Measurements from ENCODE around the gene PKP4. TPM values are rescaled to one million over a fixed set of nuclear protein-coding genes. Genes with fewer than 3 reads are reported as not detected.

PKP4 gene
- total RNA-seq, 5 donors from 2014 or later (not counting 1 experiment from before 2014, with no cell fraction given), result 17.3 to 23.1 (median 20.3) TPM

GRCh38 chr2:158729873-158730620 lies 273.3 kb downstream of the PKP4 start:
- H3K9me3 Mint-ChIP-seq, result no peaks in the 10 kb centered on the region
- Histone ChIP-seq H3K36me3 (ENCODE audit: control insufficient read depth in 2 of 2, extremely low read depth in 1 of 2, insufficient read depth in 1 of 2, low read length in 1 of 2) (no peaks in the 10 kb centered on the region), H3K27me3 (replicated peaks in 1 of 2; ENCODE audit: control insufficient read depth in 2 of 2, extremely low read depth in 1 of 2, insufficient read depth in 2 of 2, low read length in 1 of 2) (peaks cover 0 to 13% of the 10 kb centered on the region in 2 experiments), H3K9me3 (no peaks in the 10 kb centered on the region), H3K4me3 (ENCODE audit: control insufficient read depth in 1 of 2, extremely low read depth in 1 of 2, low read length in 1 of 2) (no peak overlapping the region), H3K27ac (ENCODE audit: low read length) (no peak overlapping the region), H3K4me1 (ENCODE audit: control insufficient read depth in 1 of 2, extremely low read depth in 1 of 2, insufficient read depth in 2 of 2, low read length in 2 of 2) (no peaks in the 10 kb centered on the region)
- ATAC-seq (replicated peaks in 1 of 4), result peak in 1 of 4 experiments; percentile 20
- ChIA-PET POLR2A (no interaction called here), CTCF (no interaction called here)
- H3K4me3 Mint-ChIP-seq, result no peak overlapping the region
- H3K4me1 Mint-ChIP-seq, result no peaks in the 10 kb centered on the region
- no peak for DNase-seq
- 82% methylated on average over 11 of the region's 16 CpGs for WGBS (ENCODE audit: insufficient coverage)
- H3K27me3 Mint-ChIP-seq, result peaks cover 3 to 4% of the 10 kb centered on the region in 2 donors
- no peak overlapping the region for H3K27ac Mint-ChIP-seq
- H3K36me3 Mint-ChIP-seq, result no peaks in the 10 kb centered on the region

DNA sequence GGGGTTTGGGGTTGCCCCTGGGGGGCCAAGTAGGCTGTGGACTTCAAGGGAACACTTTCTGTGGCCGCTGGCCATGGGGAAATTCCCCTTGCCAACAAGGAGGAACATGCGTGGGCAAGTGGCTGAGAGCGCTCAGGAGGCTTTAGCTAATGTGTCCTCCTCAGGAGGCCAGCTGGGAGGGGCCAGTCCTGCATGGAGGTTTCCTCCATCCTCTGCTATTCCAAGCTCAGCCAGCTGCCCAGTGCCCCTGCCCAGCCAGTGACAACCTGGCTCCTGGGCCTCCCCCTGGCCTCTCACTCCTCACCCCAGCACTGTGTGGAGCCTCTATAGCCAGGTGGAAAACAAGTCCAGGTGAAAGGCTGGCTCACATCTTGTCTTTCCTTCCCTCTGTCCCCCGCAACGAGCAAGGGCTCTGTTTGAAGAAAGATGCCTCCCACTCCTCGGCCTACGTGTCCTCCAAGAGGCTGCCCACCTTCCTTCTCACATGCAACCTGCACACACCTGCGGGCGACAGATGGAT lies 273.9 kb downstream of the PKP4 start:
- Histone ChIP-seq H3K4me1 (ENCODE audit: control insufficient read depth in 1 of 2, extremely low read depth in 1 of 2, insufficient read depth in 2 of 2, low read length in 2 of 2) (no peaks in the 10 kb centered on the region), H3K4me3 (ENCODE audit: control insufficient read depth in 1 of 2, extremely low read depth in 1 of 2, low read length in 1 of 2) (no peak overlapping the region), H3K36me3 (ENCODE audit: control insufficient read depth in 2 of 2, extremely low read depth in 1 of 2, insufficient read depth in 1 of 2, low read length in 1 of 2) (no peaks in the 10 kb centered on the region), H3K27ac (ENCODE audit: low read length) (no peak overlapping the region), H3K27me3 (replicated peaks in 1 of 2; ENCODE audit: control insufficient read depth in 2 of 2, extremely low read depth in 1 of 2, insufficient read depth in 2 of 2, low read length in 1 of 2) (peaks cover 0 to 11% of the 10 kb centered on the region in 2 experiments), H3K9me3 (no peaks in the 10 kb centered on the region)
- CTCF ChIA-PET, result no interaction called here
- DNase-seq, result no peak
- Mint-ChIP-seq H3K27me3 (peaks cover 3 to 4% of the 10 kb centered on the region in 2 donors), H3K4me3 (no peak overlapping the region), H3K4me1 (no peaks in the 10 kb centered on the region), H3K9me3 (no peaks in the 10 kb centered on the region), H3K36me3 (no peaks in the 10 kb centered on the region), H3K27ac (no peak overlapping the region)
- WGBS (ENCODE audit: insufficient coverage), result 85% methylated on average over 7 of the region's 9 CpGs
- POLR2A ChIA-PET, result no interaction called here
- ATAC-seq (replicated peaks in 1 of 4), result peak in 1 of 4 experiments; percentile 19

DNA sequence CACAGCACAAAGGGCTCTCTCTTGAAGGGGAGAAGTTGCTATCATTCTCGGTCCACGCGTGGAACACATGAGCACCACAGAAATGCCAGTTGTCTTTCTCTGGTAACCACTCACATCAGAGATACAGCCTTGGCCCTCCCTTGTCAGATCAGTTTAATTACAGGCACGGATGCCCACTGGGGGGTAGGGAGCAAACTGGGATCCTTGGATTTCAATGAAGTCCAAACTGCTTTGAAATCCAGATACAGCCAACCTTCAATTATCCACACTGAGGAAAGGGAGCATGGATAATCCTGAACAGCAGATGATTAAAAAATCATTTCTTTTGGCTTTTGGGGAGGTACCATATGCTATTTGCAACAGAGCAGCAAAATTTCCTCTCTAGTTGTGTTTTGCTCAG lies 274.6 kb downstream of the PKP4 start:
- H3K9me3 ChIP-seq, result no peaks in the 10 kb centered on the region
- no peak overlapping the region for H3K27ac Mint-ChIP-seq
- H3K27me3 Mint-ChIP-seq, result peaks cover 3 to 10% of the 10 kb centered on the region in 2 donors
- H3K4me3 ChIP-seq (ENCODE audit: control insufficient read depth in 1 of 2, extremely low read depth in 1 of 2, low read length in 1 of 2), result no peak overlapping the region
- no peak for ATAC-seq (replicated peaks in 1 of 4)
- no peaks in the 10 kb centered on the region for H3K4me1 Mint-ChIP-seq
- H3K27ac ChIP-seq (ENCODE audit: low read length), result no peak overlapping the region
- H3K4me1 ChIP-seq (ENCODE audit: control insufficient read depth in 1 of 2, extremely low read depth in 1 of 2, insufficient read depth in 2 of 2, low read length in 2 of 2), result no peaks in the 10 kb centered on the region
- peaks cover 0 to 11% of the 10 kb centered on the region in 2 experiments for H3K27me3 ChIP-seq (replicated peaks in 1 of 2; ENCODE audit: control insufficient read depth in 2 of 2, extremely low read depth in 1 of 2, insufficient read depth in 2 of 2, low read length in 1 of 2)
- H3K36me3 Mint-ChIP-seq, result no peaks in the 10 kb centered on the region
- WGBS (ENCODE audit: insufficient coverage), result no CpG with 5 or more reads among the region's 4 CpGs
- no peak for DNase-seq
- H3K36me3 ChIP-seq (ENCODE audit: control insufficient read depth in 2 of 2, extremely low read depth in 1 of 2, insufficient read depth in 1 of 2, low read length in 1 of 2), result no peaks in the 10 kb centered on the region
- H3K9me3 Mint-ChIP-seq, result no peaks in the 10 kb centered on the region
- ChIA-PET POLR2A (no interaction called here), CTCF (no interaction called here)
- H3K4me3 Mint-ChIP-seq, result no peak overlapping the region

Other genes starting within 250 kb of the PKP4 start
- not detected for gene CCDC148, start 199 bp upstream of the PKP4 start, total RNA-seq

Measured in T-cell (primary cell).